ACC112 (cell line): ENCODE measurements around the gene TOP3B.
"Not testable (repeated sequence)": the region's sequence is repeated elsewhere in the genome, so short reads cannot be mapped to it uniquely, and the experiment has no call there.

Experiments used
- H2AFZ ChIP-seq: fragments of 200-600 bp; sonication (generic); one replicate; pipeline ENCODE4 v1.6.0; 2017; ENCODE audit warnings: antibody characterized with exemption, low read length; ENCODE audit not compliant: unreplicated experiment
- H3K27ac ChIP-seq: fragments of 200-600 bp; sonication (generic); 2 replicates; pipeline ENCODE4 v1.5.1; 2014; ENCODE audit warnings: low read depth, mild to moderate bottlenecking, antibody characterized with exemption, low read length, moderate library complexity
- H3K27me3 ChIP-seq: fragments of 200-600 bp; sonication (generic); 2 replicates; pipeline ENCODE4 v1.6.1; 2014; ENCODE audit warnings: mild to moderate bottlenecking, antibody characterized with exemption, low read length, moderate library complexity, mixed read lengths; ENCODE audit not compliant: insufficient read depth
- H3K36me3 ChIP-seq: fragments of 200-600 bp; sonication (generic); 2 replicates; pipeline ENCODE4 v1.6.1; 2016; ENCODE audit warnings: mild to moderate bottlenecking, antibody characterized with exemption, low read length, moderate library complexity, mixed read lengths; ENCODE audit not compliant: insufficient read depth
- H3K4me1 ChIP-seq: fragments of 200-600 bp; sonication (generic); one replicate; pipeline ENCODE4 v1.6.1; 2016; ENCODE audit warnings: low read length, mixed read lengths; ENCODE audit not compliant: insufficient read depth, unreplicated experiment, control insufficient read depth
- H3K4me3 ChIP-seq: fragments of 200-600 bp; sonication (generic); 2 replicates; pipeline ENCODE4 v1.5.1; 2014; ENCODE audit warnings: mild to moderate bottlenecking, low read depth, low read length
- H3K79me2 ChIP-seq: fragments of 200-600 bp; sonication (generic); one replicate; pipeline ENCODE4 v1.6.0; 2016; ENCODE audit warnings: low read length; ENCODE audit not compliant: control insufficient read depth, unreplicated experiment, insufficient read depth

The TOP3B gene

DNA sequence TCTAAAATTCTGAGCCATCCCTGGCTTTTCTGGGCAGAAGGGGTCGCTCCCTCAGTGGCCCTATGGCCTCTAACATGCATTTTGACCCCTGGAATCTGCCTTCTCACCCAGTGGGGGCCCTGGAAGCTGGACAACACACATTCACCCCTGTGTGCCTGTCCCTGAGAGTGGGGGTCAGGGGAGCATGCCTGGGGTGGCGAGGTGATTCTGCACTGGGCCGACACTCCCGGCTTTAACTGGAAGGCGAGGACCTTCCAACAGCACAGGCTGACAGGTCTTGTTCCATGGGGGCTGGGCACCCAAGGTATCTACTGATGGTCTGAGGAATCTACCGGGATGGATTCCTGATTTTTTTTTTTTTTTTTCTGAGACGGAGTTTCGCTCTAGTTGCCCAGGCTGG, 40.7 kb downstream of the TOP3B start:
- Histone ChIP-seq H3K36me3 (no peaks in the 10 kb centered on the region), H3K27me3 (no peaks in the 10 kb centered on the region), H3K4me1 (peaks cover 28% of the 10 kb centered on the region), H2AFZ (no peak overlapping the region), H3K27ac (peak overlapping the region; percentile 99), H3K79me2 (peaks cover 8% of the 10 kb centered on the region), H3K4me3 (no peak overlapping the region)

DNA sequence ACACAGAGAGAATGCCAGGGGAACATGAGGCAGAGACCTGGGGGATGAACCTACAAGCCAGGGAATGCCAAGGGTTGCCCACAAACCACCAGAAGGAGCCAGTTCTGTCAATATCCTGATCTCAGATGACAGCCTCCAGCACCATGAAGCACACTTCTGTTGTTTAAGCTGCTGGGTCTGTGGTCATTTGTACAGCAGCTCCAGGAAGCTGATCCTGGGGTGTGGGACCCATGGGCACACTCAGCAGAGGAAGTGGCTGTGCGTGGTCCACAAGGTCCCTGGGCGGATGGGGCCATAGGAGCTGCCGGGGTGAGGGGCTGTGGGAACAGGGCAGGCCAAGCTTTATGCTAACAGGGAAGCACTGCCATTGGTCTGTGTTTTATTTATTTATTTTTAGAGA, 42.1 kb downstream of the TOP3B start:
- H3K27ac ChIP-seq: no peak overlapping the region
- no peak overlapping the region for H3K4me3 ChIP-seq
- no peak overlapping the region for H2AFZ ChIP-seq
- H3K79me2 ChIP-seq: peaks cover 8% of the 10 kb centered on the region
- no peaks in the 10 kb centered on the region for H3K36me3 ChIP-seq
- H3K4me1 ChIP-seq: peaks cover 36% of the 10 kb centered on the region
- H3K27me3 ChIP-seq: no peaks in the 10 kb centered on the region

DNA sequence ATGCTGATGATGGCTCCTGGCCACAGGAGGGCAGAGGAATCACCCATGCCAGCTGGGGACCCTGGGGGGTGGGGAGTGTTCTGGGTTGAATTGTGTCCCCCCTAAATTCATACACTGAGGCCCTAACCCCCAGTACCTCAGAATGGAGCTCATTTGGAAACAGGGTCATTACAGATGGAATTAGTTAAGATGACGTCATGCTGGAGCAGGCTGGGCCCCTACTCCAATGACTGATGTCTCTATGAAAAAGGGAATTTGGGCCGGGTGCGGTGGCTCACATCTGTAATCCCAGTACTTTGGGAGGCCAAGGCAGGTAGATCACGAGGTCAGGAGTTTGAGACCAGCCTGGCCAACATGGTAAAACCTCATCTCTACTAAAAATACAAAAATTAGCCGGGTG, 42.7 kb downstream of the TOP3B start:
- H3K79me2 ChIP-seq, H3K27me3 ChIP-seq, H3K36me3 ChIP-seq, H3K4me3 ChIP-seq, H3K27ac ChIP-seq, H2AFZ ChIP-seq: not testable (repeated sequence)
- peaks cover 36% of the 10 kb centered on the region for H3K4me1 ChIP-seq

DNA sequence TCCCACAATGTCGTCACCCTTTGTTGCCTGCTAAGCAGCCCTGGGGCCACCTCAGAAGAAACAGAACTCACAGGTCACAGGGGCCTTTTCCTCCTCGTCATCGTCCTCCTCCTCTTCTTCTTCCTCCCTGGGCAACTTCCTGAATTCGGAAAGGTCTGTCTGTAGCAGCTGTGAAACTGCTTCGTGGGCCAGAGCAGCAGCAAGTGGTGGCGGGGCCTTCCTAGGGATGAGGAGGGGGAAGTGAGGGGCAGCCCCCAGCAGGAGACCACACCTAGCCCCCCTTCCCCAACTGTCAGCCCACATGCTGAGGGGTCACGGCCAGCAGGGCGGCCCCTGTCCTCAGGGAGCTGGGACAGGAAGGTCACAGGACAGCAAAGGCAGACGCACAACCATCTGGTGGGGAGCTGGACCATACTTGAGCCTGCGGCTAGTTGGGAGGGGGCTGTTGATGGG, 43.1 kb downstream of the TOP3B start:
- H3K4me3 ChIP-seq: no peak overlapping the region
- H3K79me2 ChIP-seq: peaks cover 8% of the 10 kb centered on the region
- H3K4me1 ChIP-seq: peaks cover 36% of the 10 kb centered on the region
- no peaks in the 10 kb centered on the region for H3K36me3 ChIP-seq
- H3K27me3 ChIP-seq: no peaks in the 10 kb centered on the region
- H2AFZ ChIP-seq: no peak overlapping the region
- no peak overlapping the region for H3K27ac ChIP-seq

DNA sequence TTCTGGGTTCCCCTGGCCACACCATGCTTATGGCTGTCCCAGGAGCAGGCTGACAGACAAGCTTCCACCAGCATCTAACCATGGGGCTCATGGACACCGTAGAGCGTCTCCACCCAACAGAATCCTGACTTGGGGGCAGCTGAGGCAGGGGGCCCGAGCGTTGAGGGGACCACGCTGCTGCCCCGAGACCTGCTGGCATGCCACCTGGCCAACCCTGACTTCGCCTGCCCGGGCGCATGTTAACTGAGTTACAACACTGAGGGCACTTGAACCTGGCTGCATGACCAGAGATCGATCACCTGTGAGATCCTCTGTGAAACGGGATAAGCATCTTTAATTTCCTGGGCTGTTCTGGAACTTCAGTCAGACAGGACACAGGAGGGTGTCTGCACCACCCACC, 43.7 kb downstream of the TOP3B start:
- H3K4me3 ChIP-seq: no peak overlapping the region
- no peak overlapping the region for H2AFZ ChIP-seq
- peak overlapping the region; percentile 82; the same call in 1 of the 2 replicates for H3K27ac ChIP-seq
- no peaks in the 10 kb centered on the region for H3K27me3 ChIP-seq
- peaks cover 8% of the 10 kb centered on the region for H3K79me2 ChIP-seq
- no peaks in the 10 kb centered on the region for H3K36me3 ChIP-seq
- peaks cover 36% of the 10 kb centered on the region for H3K4me1 ChIP-seq

DNA sequence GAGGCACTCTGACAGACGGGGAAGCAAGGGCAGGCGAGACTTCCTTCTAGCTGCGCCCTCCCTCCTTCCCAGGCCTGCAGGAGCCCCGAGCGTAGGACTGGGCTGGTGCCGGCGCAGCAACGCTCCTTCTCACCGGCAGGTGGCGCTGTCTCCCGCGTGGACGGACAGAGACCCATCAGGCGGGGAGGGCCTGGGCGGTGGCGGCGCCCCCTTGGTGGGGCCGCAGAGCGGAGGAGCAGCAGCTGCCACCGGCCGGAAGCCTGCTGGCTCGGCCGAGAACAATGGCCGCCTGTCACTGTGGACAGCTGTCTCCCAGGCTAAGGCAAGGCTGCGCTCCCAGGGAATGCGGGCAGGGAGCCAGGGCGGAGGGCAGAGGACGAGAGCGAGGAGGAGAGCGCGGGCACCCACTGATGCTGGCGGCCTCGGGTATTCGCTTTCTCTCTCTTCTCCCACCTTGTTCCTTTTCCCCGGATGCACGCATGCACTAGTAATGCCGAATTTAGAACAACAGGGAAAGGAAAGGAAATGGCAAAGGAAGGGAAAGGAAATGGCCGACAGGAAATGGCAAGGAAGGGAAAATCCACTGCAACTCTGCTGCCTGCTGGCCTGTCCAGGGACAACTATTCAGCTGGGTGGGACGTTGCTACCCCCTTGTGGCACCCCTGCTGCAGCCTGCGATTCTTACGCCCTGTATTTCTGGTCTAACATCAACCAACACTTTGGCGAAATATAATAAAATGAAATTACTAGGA, 44.3 kb downstream of the TOP3B start:
- H3K27me3 ChIP-seq: no peaks in the 10 kb centered on the region
- H3K27ac ChIP-seq: peak overlapping the region; percentile 82
- H3K79me2 ChIP-seq: peaks cover 8% of the 10 kb centered on the region
- H3K4me1 ChIP-seq: peaks cover 36% of the 10 kb centered on the region
- H2AFZ ChIP-seq: no peak overlapping the region
- H3K4me3 ChIP-seq: peak overlapping the region; percentile 71
- H3K36me3 ChIP-seq: no peaks in the 10 kb centered on the region

DNA sequence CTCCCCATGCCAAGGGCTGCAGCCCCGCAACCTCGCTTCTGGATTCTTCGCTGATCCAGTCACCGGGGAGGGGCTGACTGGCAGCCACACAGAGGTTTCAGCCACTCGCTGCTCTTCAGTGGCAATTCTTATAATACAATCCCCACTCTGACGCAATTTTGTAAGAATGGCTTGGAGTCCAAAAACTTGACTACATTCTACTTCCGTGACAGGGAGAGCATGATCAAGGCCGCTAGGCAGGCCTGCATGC, 44.8 kb downstream of the TOP3B start:
- H2AFZ ChIP-seq: peak overlapping the region; percentile 31
- no peaks in the 10 kb centered on the region for H3K27me3 ChIP-seq
- H3K4me3 ChIP-seq: peak overlapping the region; percentile 71
- H3K79me2 ChIP-seq: peaks cover 8% of the 10 kb centered on the region
- peaks cover 31% of the 10 kb centered on the region for H3K4me1 ChIP-seq
- H3K36me3 ChIP-seq: no peaks in the 10 kb centered on the region
- H3K27ac ChIP-seq: peak overlapping the region; percentile 82

DNA sequence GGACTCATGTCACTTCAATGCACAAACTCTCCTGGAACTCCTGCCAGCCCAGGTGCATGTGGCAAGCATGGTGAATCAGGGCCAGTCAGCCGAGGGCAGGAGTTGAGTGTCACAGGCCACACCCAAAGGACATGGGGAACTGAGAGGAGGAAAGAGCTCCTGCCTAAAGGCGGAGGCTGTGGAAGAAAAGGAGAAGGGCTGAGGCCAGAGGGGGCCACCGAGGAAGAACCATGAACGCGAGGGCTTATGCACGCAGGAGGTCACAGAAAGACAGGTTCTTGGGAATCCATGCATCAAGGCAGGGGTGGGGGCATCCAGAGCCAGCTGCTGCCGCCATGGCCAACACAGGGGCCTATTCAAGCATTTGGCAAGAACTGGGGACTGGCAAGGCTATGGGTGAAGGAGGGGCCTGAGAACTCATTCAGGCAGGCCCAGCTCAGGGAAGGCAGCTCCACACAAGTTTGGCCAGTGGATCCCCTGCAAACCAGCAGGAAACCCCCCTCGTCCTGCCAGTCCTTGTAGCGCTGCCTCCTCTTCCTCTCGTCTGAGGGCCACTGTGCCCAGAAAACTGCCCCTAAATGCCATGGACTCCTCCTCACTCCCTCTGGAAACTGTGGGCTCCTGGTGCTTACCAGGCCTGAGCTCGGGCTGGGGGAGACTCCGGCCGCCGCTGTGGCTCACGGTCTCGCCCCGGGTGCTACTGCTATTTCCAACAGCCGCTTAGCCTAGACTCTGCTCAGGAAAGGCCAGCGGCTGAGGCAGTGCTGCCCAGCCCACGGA, 45.4 kb downstream of the TOP3B start:
- Histone ChIP-seq H3K27ac (peak overlapping the region; percentile 82), H3K79me2 (peaks cover 8% of the 10 kb centered on the region), H3K4me1 (peaks cover 27% of the 10 kb centered on the region), H3K4me3 (peak overlapping the region; percentile 71), H3K36me3 (no peaks in the 10 kb centered on the region), H2AFZ (peak overlapping the region; percentile 31), H3K27me3 (no peaks in the 10 kb centered on the region)

DNA sequence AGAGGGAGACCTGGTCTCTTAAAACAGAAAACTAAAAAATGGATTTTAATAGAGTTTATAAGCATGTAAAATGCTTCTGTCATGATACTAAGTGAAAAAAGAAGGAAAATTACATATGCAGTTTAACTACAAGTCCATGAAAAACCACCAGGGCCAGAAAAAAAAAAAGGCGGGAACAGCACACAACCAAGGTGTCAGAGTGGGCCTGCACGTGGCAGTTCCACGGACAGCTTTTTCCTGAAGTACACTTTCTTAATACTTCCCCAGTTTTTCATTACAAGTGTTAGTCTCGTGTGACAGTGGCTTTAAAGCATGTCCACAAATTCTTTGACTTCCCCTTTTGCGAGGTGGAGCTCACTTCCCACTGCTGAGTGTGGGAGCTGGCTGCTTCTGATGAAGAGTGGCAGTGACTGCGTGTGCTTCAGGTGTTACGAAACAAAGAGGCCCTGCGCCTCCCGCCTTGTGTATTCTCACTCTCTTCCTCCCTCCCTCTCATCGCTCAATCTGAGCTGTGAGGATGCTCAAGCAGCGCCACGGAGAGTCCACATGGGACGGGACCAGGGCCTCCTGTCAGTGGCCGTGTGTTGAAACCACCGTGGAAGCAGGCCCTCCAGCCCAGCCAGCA, 46.3 kb downstream of the TOP3B start:
- no peaks in the 10 kb centered on the region for H3K36me3 ChIP-seq
- peaks cover 18% of the 10 kb centered on the region for H3K4me1 ChIP-seq
- no peaks in the 10 kb centered on the region for H3K27me3 ChIP-seq
- H3K4me3 ChIP-seq: no peak overlapping the region
- H3K27ac ChIP-seq: peak overlapping the region; percentile 82
- peaks cover 8% of the 10 kb centered on the region for H3K79me2 ChIP-seq
- no peak overlapping the region for H2AFZ ChIP-seq

DNA sequence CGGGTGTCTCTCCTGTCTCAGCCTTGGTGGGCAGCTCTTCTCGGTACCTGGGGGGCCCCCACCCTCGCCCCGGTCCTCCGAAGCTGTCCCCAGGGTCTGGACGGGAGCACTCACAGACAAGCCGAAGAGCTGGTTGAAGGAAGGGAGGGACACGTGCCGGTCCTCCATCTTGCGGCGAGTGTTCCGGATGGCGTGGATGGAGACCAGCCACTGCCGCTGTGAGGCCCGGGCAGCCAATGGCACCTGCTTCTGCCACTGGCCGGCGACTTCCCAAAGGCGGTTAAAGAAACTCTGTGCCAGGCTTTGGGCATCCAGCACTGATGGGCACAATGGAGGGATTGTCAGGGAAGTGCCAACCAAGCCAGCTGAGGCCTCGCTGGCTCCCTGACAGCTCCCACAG, 48.7 kb downstream of the TOP3B start:
- Histone ChIP-seq H3K27ac (no peak overlapping the region), H3K4me3 (no peak overlapping the region), H2AFZ (no peak overlapping the region), H3K36me3 (no peaks in the 10 kb centered on the region), H3K79me2 (no peaks in the 10 kb centered on the region), H3K4me1 (peaks cover 17% of the 10 kb centered on the region), H3K27me3 (no peaks in the 10 kb centered on the region)

DNA sequence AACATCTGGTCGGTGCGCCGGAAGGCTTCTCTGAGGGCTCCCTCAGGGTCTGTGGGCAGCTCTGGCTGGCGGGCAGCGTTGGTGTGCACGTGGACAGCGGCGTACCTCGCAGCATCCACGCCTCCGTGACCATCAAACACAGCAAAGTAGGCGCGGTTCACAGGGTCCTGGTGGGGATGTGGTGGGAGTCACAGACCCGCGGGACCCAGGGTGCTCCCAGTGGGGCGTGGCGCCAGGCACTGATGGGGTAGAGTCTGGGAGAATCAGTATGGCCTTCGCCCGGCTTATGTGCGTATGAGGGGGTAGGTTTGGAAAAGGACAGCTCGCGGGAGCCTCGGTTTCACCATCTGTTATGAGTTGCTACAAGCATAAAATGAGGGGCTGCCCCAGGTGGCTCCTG, 49.2 kb downstream of the TOP3B start:
- Histone ChIP-seq H2AFZ (no peak overlapping the region), H3K36me3 (no peaks in the 10 kb centered on the region)

More for the DNA sequence above, 49.2 kb downstream of the TOP3B start:
- Histone ChIP-seq H3K4me3 (no peak overlapping the region), H3K79me2 (no peaks in the 10 kb centered on the region), H3K4me1 (peaks cover 17% of the 10 kb centered on the region), H3K27ac (no peak overlapping the region), H3K27me3 (no peaks in the 10 kb centered on the region)
